Endometrial microvascular endothelial cells (primary cell): ENCODE measurements around the gene PSME3IP1. TPM values are rescaled to one million over a fixed set of nuclear protein-coding genes. Genes with fewer than 3 reads are reported as not detected.
"Not testable (repeated sequence)": the region's sequence is repeated elsewhere in the genome, so short reads cannot be mapped to it uniquely, and the experiment has no call there.

ENCODE experiments used
- in situ Hi-C: cut with HindIII; loops from 2 replicates; pipeline ENCODE4 v1.10.0; 2017; ENCODE audit warnings: low sequenced_read_pairs, low pct_unique_long_range_greater_than_20kb; ENCODE audit errors: inconsistent ontology term
- total RNA-seq: library from RNA; depleted of rRNA; stranded (reverse); fragments of >200 nt; gene quantifications from one replicate; pipeline ENCODE4 v1.2.3, GENCODE V29; 2015; ENCODE audit errors: inconsistent ontology term

The PSME3IP1 gene
- total RNA-seq, 1 donor from 2014 or later: 34.1 TPM

DNA sequence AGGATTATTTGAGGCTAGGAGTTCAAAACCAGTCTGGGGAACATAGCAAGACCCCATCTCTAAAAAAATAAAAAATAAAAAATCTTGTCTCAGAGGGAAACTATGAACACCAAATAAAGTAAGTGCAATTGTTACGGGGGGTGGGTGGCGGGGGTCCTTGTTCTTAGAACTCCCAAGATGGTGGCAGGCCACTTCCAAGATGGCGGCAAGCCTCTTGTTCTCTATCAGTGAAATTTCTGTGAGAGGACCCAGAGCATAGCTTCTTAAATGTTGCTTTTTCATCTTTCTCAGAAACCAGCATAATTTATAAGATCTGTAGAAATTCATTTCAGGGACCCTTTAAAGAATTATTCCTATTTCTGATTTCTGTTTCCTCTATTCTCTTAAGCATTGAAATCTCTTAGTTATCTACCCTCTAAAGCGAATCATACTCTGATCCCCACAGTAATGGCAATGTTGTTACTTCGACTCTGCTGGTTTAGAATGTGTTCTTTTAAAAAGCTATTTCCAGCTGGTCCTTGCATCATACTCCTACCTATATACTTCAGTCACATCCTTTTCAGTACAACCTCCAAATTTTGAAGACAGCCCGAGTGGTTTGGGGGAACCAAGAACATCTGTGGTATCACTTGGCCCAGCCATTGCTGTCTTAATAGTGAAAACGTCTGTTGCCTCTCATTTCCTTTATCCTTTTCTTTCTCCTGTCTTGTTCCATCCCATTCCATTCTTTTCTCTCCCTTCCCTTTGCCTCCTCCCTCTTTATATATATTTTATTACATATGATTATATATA lies 16.5 kb upstream of the PSME3IP1 start:
- in situ Hi-C loops: no loop called here

GRCh38 chr16:57200926-57201325 lies 15.1 kb upstream of the PSME3IP1 start:
- in situ Hi-C loops: not testable (repeated sequence)

- in situ Hi-C loops: not testable (repeated sequence)
These were observed 14.5 kb upstream of the PSME3IP1 start for GRCh38 chr16:57200321-57200720.

DNA sequence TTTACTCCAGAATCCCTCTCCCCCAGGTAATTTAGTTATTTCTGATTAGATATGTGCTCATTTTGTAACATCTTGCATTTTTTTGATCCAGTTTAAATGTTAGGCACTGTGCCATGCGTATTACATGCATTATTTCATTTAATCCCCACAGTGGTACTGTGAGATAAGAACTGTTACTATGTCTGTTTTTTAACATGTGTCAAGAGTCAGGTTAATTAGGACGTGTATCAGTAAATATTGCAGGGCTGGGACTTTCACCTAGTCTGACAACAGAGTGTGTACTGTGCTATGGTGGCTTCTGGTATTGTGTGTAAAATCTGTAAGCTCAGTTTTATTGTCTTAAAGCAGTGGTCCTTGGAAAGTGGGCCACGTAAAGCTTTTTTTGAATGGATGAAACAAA lies 10.9 kb upstream of the PSME3IP1 start:
- in situ Hi-C loops: loop anchor here (10.0 kb wide), 1 partner anchor 218 kb away; no protein-coding TSS in a partner anchor

GRCh38 chr16:57196286-57196685 lies 10.4 kb upstream of the PSME3IP1 start:
- in situ Hi-C loops: loop anchor here (10.0 kb wide), 1 partner anchor 219 kb away; no protein-coding TSS in a partner anchor

- in situ Hi-C loops: loop anchor here (10.0 kb wide), 1 partner anchor 220 kb away; no protein-coding TSS in a partner anchor
These were observed 8.7 kb upstream of the PSME3IP1 start for GRCh38 chr16:57194512-57194911.

DNA sequence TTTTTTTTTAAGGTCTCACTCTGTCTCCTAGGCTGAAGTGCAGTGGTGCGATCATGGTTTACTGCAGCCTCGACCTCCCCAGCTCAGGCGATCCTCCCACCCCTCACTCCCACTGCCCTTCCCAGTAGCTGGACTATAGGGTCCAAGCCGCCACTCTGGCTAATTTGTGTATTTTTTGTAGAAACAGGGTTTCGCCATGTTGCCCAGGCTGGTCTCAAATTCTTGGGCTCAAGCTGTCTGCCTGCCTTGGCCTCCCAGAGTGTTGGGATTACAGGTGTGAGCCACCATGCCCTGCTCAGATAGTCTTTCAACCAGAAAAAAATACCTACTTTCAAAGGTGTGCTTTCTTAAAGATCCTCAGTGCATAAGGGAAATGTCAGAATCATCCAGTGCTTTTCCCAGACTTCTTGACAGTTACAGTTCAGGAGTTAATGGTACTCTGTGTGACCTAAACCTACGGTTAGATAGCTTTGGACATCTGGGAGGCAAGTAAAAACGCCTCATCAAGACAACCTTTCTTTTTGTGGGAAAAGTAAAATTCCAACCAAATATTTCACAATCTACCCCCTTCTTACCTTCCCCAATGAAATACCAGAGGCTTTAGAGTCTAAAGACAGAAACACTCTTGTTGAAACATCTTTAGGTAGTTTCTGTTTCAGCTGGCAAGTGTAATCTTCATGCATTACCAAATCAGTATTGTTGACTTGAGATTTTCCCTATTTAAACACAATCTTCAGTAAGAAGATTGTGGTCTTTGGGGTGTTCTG lies 7.1 kb upstream of the PSME3IP1 start:
- in situ Hi-C loops: loop anchor here (10.0 kb wide), 1 partner anchor 222 kb away; no protein-coding TSS in a partner anchor

GRCh38 chr16:57192146-57192545 lies 6.3 kb upstream of the PSME3IP1 start:
- in situ Hi-C loops: loop anchor here (10.0 kb wide), 1 partner anchor 223 kb away; no protein-coding TSS in a partner anchor

- in situ Hi-C loops: loop anchor here (10.0 kb wide), 1 partner anchor 224 kb away; no protein-coding TSS in a partner anchor
These were observed 5.3 kb upstream of the PSME3IP1 start for GRCh38 chr16:57191056-57191571.

DNA sequence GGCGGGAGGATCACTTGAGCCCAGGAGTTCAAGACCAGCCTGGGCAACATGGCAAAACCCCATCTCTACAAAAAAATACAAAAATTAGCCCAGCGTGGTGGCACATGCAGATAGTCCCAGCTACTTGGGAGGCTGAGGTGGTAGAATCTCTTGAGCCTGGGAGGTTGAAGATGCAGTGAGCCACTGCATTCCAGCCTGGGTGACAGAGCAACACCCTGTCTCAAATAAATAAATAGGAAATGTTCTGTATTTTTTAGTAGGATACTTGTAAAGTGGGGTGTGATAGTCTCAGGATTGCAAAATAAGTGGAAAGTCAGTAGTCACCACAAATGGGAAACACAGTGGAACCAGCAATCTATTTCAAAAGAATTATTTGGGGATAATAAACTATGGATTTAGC lies 4.3 kb upstream of the PSME3IP1 start:
- in situ Hi-C loops: loop anchor here (10.0 kb wide), 1 partner anchor 225 kb away; no protein-coding TSS in a partner anchor

GRCh38 chr16:57189527-57189926 lies 3.7 kb upstream of the PSME3IP1 start:
- in situ Hi-C loops: loop anchor here (10.0 kb wide), 1 partner anchor 55 kb away; the partner anchor contains the start of gene ARL2BP

- in situ Hi-C loops: loop anchor here (10.0 kb wide), 1 partner anchor 56 kb away; the partner anchor contains the start of gene ARL2BP
These were observed 2.8 kb upstream of the PSME3IP1 start for GRCh38 chr16:57188711-57189002.

GRCh38 chr16:57187902-57188710 lies 2.3 kb upstream of the PSME3IP1 start:
- in situ Hi-C loops: loop anchor here (10.0 kb wide), 1 partner anchor 57 kb away; the partner anchor contains the start of gene ARL2BP

- in situ Hi-C loops: loop anchor here (10.0 kb wide), 1 partner anchor 58 kb away; the partner anchor contains the start of gene ARL2BP
These were observed 1.3 kb upstream of the PSME3IP1 start for GRCh38 chr16:57186872-57187854.

GRCh38 chr16:57185446-57185944 lies 344 bp downstream of the PSME3IP1 start:
- in situ Hi-C loops: loop anchor here (10.0 kb wide), 1 partner anchor 59 kb away; the partner anchor contains the start of gene ARL2BP

DNA sequence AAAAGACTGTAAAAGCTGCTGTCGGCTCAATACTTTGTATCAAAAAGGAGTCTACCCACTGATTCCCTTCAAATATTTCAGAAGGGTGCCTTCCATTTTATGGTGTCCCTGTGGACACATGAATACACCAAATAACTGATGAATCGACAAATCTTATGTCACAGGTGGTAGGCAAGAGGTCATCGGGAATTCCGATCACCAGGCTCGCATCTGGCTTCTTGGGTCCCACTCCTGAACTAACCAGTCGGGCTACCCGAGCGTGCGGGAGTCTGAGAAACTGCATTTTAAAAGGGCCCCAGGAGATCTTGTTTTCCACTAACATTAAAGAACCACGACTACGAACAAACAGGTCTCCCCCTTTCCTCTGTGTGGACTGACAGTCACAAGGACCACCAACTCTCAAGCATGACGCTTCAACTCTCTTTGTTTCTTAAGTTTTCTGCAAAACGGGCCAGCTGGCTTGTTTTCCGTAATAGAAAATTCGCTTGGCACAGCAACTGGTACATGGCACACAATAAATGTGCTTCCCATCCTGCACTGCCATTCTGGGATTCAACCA lies 873 bp downstream of the PSME3IP1 start:
- in situ Hi-C loops: loop anchor here (5.0 to 10.0 kb wide), 2 partner anchors 38 to 60 kb away; partner anchors contain the start of gene ARL2BP

DNA sequence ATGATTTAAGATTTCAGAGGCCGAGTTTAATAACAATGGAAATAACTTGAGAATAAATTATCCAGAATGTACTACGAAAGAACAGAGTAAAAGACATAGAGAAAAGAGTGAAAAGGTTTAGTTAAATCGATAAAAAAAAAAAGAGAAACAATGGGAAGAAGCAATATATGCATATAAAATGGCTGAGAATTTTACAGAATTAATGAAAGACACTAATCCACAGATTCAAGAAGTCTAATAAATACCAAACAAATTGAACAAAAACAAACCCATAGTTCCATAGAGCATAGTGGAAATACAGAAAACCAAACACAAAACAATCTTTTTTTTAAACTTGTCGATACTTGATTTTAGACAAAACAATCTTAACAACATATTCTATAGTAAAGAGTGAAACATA lies 1.7 kb downstream of the PSME3IP1 start:
- in situ Hi-C loops: loop anchor here (5.0 to 10.0 kb wide), 2 partner anchors 37 to 61 kb away; partner anchors contain the start of gene ARL2BP
